Loucy (cell line): Measurements from ENCODE around the gene PRR5.

Experiments used
- H2AFZ ChIP-seq: fragments of 200-600 bp; sonication (generic); 2 replicates; pipeline ENCODE4 v1.6.0; 2016; ENCODE audit warnings: antibody characterized with exemption, mild to moderate bottlenecking, low read length, moderate library complexity
- H3F3A ChIP-seq: fragments of 200-600 bp; 2 replicates; pipeline ENCODE4 v1.6.0; 2016; ENCODE audit warnings: antibody characterized with exemption, low read depth, mild to moderate bottlenecking
- H3K27me3 ChIP-seq: fragments of 200-600 bp; sonication (generic); 2 replicates; pipeline ENCODE4 v1.6.1; 2014; ENCODE audit warnings: low read length, mild to moderate bottlenecking; ENCODE audit not compliant: insufficient read depth, poor library complexity, severe bottlenecking
- H3K36me3 ChIP-seq: fragments of 200-600 bp; sonication (generic); 2 replicates; pipeline ENCODE4 v1.6.1; 2016; ENCODE audit warnings: low read length; ENCODE audit not compliant: insufficient read depth
- H3K4me1 ChIP-seq: fragments of 200-600 bp; sonication (generic); 2 replicates; pipeline ENCODE4 v1.5.1; 2014; ENCODE audit warnings: low read length, mild to moderate bottlenecking; ENCODE audit not compliant: insufficient read depth, poor library complexity, severe bottlenecking
- H3K4me2 ChIP-seq: fragments of 200-600 bp; sonication (generic); 2 replicates; pipeline ENCODE4 v1.6.0; 2014; ENCODE audit warnings: antibody characterized with exemption, low read length, low read depth, mild to moderate bottlenecking; ENCODE audit not compliant: poor library complexity, severe bottlenecking
- H3K4me3 ChIP-seq: fragments of 200-600 bp; sonication (generic); 2 replicates; pipeline ENCODE4 v1.5.1; 2014; ENCODE audit warnings: low read length, mild to moderate bottlenecking, mixed read lengths; ENCODE audit not compliant: poor library complexity, severe bottlenecking
- H3K79me2 ChIP-seq: fragments of 200-600 bp; sonication (generic); 2 replicates; pipeline ENCODE4 v1.6.1; 2014; ENCODE audit warnings: low read length; ENCODE audit not compliant: insufficient read depth
- H3K9ac ChIP-seq: fragments of 200-600 bp; sonication (generic); 2 replicates; pipeline ENCODE4 v1.6.0; 2014; ENCODE audit warnings: mild to moderate bottlenecking, low read depth, low read length, moderate library complexity; ENCODE audit not compliant: poor library complexity, severe bottlenecking
- H3K9me2 ChIP-seq: fragments of 200-600 bp; sonication (generic); replicated peaks from 2 replicates; pipeline ENCODE4 v1.6.1; 2016; ENCODE audit warnings: low read depth, low read length, mixed read lengths
- H3K9me3 ChIP-seq: fragments of 200-600 bp; sonication (generic); 2 replicates; pipeline ENCODE4 v1.6.1; 2014; ENCODE audit warnings: mild to moderate bottlenecking, antibody characterized with exemption, low read length, low read depth; ENCODE audit not compliant: insufficient read depth
- H4K20me1 ChIP-seq: fragments of 200-600 bp; sonication (generic); 2 replicates; pipeline ENCODE4 v1.6.0; 2014; ENCODE audit warnings: antibody characterized with exemption, low read length, mild to moderate bottlenecking; ENCODE audit not compliant: insufficient read depth, poor library complexity, severe bottlenecking
- EZH2phosphoT487 ChIP-seq: fragments of 200-600 bp; IDR thresholded peaks from 2 replicates; pipeline ENCODE4 v1.6.1; 2018; ENCODE audit warnings: antibody characterized with exemption, mild to moderate bottlenecking, moderate library complexity, borderline replicate concordance
- TF ChIP-seq, protein P1 (sequence below): fragments of 200-600 bp; sonication (generic); conservative IDR thresholded peaks from 2 replicates; pipeline ENCODE4 v1.5.1; 2014; ENCODE audit warnings: mild to moderate bottlenecking, antibody characterized with exemption, low read length

PRR5 gene

DNA sequence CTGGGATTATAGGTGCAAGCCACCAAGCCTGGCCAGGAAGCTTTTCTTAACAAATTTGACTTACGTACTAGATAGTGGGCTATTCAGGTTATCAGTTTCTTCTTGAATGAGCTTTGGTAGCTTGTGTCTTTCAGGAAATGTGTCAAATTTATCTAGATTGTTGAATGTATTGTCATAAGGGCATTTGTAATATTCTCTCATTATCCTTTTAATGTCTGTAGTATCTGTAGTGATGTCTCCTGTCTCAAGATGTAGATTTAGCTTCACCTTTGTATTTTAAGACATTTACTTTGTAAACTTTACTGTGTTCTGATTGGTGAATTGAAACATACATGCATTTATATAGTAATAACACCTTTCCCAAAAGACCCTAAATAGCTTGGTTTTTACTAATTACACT is 71.1 kb downstream of the PRR5 start:
- H3K27me3 ChIP-seq = no peaks in the 10 kb centered on the region
- peaks cover 9% of the 10 kb centered on the region; the same call in 1 of the 2 replicates for H3K9me3 ChIP-seq
- H4K20me1 ChIP-seq = no peaks in the 10 kb centered on the region
- no peaks in the 10 kb centered on the region for H3K9me2 ChIP-seq
- H3K9ac ChIP-seq = no peak overlapping the region
- H3K4me3 ChIP-seq = no peak overlapping the region
- H3K4me1 ChIP-seq = no peaks in the 10 kb centered on the region
- no peak overlapping the region for H2AFZ ChIP-seq
- no peaks in the 10 kb centered on the region for H3K79me2 ChIP-seq
- H3K4me2 ChIP-seq = no peak overlapping the region
- H3K36me3 ChIP-seq = no peaks in the 10 kb centered on the region
- H3F3A ChIP-seq = no peaks in the 10 kb centered on the region
- no peak for TF ChIP-seq EZH2phosphoT487
- TF ChIP-seq, protein P1, sequence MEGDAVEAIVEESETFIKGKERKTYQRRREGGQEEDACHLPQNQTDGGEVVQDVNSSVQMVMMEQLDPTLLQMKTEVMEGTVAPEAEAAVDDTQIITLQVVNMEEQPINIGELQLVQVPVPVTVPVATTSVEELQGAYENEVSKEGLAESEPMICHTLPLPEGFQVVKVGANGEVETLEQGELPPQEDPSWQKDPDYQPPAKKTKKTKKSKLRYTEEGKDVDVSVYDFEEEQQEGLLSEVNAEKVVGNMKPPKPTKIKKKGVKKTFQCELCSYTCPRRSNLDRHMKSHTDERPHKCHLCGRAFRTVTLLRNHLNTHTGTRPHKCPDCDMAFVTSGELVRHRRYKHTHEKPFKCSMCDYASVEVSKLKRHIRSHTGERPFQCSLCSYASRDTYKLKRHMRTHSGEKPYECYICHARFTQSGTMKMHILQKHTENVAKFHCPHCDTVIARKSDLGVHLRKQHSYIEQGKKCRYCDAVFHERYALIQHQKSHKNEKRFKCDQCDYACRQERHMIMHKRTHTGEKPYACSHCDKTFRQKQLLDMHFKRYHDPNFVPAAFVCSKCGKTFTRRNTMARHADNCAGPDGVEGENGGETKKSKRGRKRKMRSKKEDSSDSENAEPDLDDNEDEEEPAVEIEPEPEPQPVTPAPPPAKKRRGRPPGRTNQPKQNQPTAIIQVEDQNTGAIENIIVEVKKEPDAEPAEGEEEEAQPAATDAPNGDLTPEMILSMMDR = no peak

DNA sequence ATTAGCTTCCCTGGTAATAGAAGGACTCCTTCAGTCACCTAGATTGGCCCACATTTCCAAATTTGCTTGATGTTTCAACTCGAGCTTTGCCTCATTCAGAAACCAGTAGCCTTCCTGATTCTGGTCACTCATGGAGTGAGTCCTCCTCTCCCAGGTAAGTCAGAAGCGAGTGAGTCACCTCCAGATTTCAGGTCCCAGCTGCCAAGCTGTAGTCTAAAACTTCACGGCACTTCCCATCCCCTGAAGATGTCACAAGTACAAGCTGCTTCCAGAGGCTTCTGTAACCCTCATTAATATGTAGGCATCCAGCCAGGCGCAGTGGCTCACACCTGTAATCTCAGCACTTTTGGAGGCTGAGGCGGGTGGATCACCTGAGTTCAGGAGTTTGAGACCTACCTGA is 73.9 kb downstream of the PRR5 start:
- Histone ChIP-seq H2AFZ (no peak overlapping the region), H3K27me3 (no peaks in the 10 kb centered on the region), H3K9ac (no peak overlapping the region), H3K36me3 (no peaks in the 10 kb centered on the region), H3F3A (no peaks in the 10 kb centered on the region), H3K9me3 (peaks cover 9% of the 10 kb centered on the region; the same call in 1 of the 2 replicates), H3K4me2 (no peak overlapping the region), H3K4me3 (no peak overlapping the region), H3K9me2 (no peaks in the 10 kb centered on the region), H3K4me1 (no peaks in the 10 kb centered on the region), H3K79me2 (no peaks in the 10 kb centered on the region), H4K20me1 (no peaks in the 10 kb centered on the region)
- no peak for TF ChIP-seq EZH2phosphoT487
- TF ChIP-seq, protein P1 = no peak

DNA sequence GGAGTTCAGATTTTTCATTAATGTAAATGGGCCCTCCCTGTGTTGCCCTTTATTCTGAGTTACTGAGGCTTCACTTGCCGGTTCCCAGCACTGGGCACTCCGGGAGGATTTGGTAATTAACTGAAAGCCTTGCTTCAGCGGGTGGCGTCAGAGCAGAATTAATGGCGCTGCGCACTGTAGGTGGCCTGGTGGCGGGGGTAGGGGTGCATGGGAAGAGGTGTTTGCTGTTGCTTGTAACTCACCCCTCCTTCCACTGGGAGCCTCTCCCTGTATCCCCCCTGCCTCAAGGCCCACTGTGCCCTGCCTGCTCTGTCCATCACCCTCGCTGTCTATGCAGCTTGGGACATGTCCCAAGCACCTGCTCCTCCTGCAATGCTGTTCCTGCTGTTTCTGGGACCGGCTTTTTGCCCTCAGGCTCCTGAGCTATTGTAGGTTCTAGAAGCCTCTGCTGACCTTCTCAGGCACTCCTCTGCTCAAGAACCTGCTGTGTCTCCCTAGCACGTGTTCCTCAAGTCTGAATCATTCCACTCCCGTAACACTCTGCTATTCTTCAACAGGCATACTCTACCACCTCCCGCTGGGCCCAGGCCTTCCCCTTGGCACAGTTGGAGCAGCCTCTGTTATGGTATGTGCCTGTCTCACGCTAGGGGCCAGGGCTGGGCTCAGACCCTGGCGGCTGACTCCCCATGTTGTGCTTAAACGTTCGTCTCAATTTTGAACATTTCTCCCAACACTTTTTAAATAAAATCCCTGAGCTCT is 74.8 kb downstream of the PRR5 start:
- no peak for TF ChIP-seq EZH2phosphoT487
- TF ChIP-seq, protein P1 = no peak
- Histone ChIP-seq H3K9me2 (no peaks in the 10 kb centered on the region), H3F3A (no peaks in the 10 kb centered on the region), H3K9ac (no peak overlapping the region), H4K20me1 (no peaks in the 10 kb centered on the region), H3K4me2 (no peak overlapping the region), H3K9me3 (peaks cover 9% of the 10 kb centered on the region; the same call in 1 of the 2 replicates), H3K36me3 (no peaks in the 10 kb centered on the region), H2AFZ (no peak overlapping the region), H3K27me3 (no peaks in the 10 kb centered on the region), H3K79me2 (no peaks in the 10 kb centered on the region), H3K4me3 (no peak overlapping the region), H3K4me1 (no peaks in the 10 kb centered on the region)
